DOHH2 (cell line): ENCODE results near the gene BTBD2.

Experiments
- EZH2phosphoT487 ChIP-seq: fragments of 200-600 bp; sonication (generic); IDR thresholded peaks from 2 replicates; pipeline ENCODE4 v1.6.1; 2017; ENCODE audit warnings: borderline replicate concordance, mild to moderate bottlenecking, antibody characterized with exemption, low read length, moderate library complexity, mixed read lengths
- TF ChIP-seq, protein P1 (sequence below): fragments of 200-600 bp; sonication (generic); IDR thresholded peaks from one replicate; pipeline ENCODE4 v1.5.1; 2014; ENCODE audit warnings: antibody characterized with exemption, mild to moderate bottlenecking, low read depth, low read length; ENCODE audit not compliant: poor library complexity, severe bottlenecking

DNA sequence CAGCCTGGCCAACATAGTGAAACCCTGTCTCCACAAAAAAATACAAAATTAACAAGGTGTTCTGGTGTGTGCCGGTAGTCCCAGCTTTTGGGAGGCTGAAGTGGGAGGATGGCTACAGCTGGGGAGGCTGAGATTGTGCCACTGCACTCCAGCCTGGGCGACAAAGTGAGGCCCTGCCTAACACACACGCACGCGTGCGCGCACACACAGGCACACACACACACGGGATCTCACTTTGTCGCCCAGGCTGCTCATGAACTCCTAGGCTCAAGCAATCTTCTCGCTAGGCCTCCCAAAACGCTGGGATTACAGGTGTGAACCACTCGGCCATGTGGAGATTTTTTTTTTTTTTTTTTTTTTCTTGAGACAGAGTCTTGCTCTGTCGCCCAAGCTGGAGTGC lies 3.2 kb upstream of the BTBD2 start:
- TF ChIP-seq, protein P1, sequence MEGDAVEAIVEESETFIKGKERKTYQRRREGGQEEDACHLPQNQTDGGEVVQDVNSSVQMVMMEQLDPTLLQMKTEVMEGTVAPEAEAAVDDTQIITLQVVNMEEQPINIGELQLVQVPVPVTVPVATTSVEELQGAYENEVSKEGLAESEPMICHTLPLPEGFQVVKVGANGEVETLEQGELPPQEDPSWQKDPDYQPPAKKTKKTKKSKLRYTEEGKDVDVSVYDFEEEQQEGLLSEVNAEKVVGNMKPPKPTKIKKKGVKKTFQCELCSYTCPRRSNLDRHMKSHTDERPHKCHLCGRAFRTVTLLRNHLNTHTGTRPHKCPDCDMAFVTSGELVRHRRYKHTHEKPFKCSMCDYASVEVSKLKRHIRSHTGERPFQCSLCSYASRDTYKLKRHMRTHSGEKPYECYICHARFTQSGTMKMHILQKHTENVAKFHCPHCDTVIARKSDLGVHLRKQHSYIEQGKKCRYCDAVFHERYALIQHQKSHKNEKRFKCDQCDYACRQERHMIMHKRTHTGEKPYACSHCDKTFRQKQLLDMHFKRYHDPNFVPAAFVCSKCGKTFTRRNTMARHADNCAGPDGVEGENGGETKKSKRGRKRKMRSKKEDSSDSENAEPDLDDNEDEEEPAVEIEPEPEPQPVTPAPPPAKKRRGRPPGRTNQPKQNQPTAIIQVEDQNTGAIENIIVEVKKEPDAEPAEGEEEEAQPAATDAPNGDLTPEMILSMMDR: no peak
- TF ChIP-seq EZH2phosphoT487: no peak
